Suprapubic skin (tissue), 4 donors: ENCODE results near the gene CAMK1D. TPM values are rescaled to one million over a fixed set of nuclear protein-coding genes. Genes with fewer than 3 reads are reported as not detected.

Experiments used
- DNase-seq, 2 donors: peaks; one replicate each; pipeline ENCODE4 v3.0.0-alpha.2; 2019; ENCODE audit warnings: low spot score in 2 of 2
- H3K27ac ChIP-seq: fragments of 200-600 bp; sonication (generic); one replicate; pipeline ENCODE4 v1.5.1; 2019
- H3K27me3 ChIP-seq: fragments of 200-600 bp; sonication (generic); one replicate; pipeline ENCODE4 v1.5.1; 2019
- H3K36me3 ChIP-seq: fragments of 200-600 bp; sonication (generic); one replicate; pipeline ENCODE4 v1.5.1; 2019
- H3K4me1 ChIP-seq: fragments of 200-600 bp; sonication (generic); one replicate; pipeline ENCODE4 v1.5.1; 2019
- H3K4me3 ChIP-seq: fragments of 200-600 bp; sonication (generic); one replicate; pipeline ENCODE4 v1.5.1; 2019; ENCODE audit warnings: mild to moderate bottlenecking
- H3K9me3 ChIP-seq: fragments of 200-600 bp; sonication (generic); one replicate; pipeline ENCODE4 v1.5.1; 2019
- CTCF ChIP-seq, 2 donors: fragments of 200-600 bp in 1 of 2; fragments of 450-650 bp in 1 of 2; sonication (generic) in 1 of 2; IDR thresholded peaks; one replicate each; pipeline ENCODE4 v1.5.1; 2016 to 2019; ENCODE audit warnings: antibody characterized with exemption in 2 of 2, mild to moderate bottlenecking in 1 of 2, moderate library complexity in 1 of 2
- EP300 ChIP-seq: sonication (generic); formaldehyde crosslinking; IDR thresholded peaks from one replicate; pipeline ENCODE4 v1.6.1; 2017; ENCODE audit warnings: antibody characterized with exemption
- POLR2A ChIP-seq, 2 donors: fragments of 450-650 bp; IDR thresholded peaks; one replicate each; pipeline ENCODE4 v1.6.1; 2017; ENCODE audit warnings: antibody characterized with exemption in 2 of 2, mild to moderate bottlenecking in 2 of 2, moderate library complexity in 2 of 2
- POLR2AphosphoS5 ChIP-seq, 3 donors: sonication (generic); formaldehyde crosslinking; IDR thresholded peaks; one replicate each; pipeline ENCODE4 v1.6.1; 2017; ENCODE audit warnings: antibody characterized with exemption in 3 of 3
- WGBS: methylation state at CpG from one replicate; pipeline ENCODE4 v1.1.5; 2018; 5-methylcytosine and 5-hydroxymethylcytosine counted together
- total RNA-seq, 4 donors: library from RNA; depleted of rRNA; stranded (reverse); fragments of >200 nt; gene quantifications; one replicate each; pipeline ENCODE4 v1.1.0, GENCODE V29; 2016

Gene CAMK1D
- total RNA-seq, 4 donors from 2014 or later = 26.4 to 31.3 (median 30.2) TPM

DNA sequence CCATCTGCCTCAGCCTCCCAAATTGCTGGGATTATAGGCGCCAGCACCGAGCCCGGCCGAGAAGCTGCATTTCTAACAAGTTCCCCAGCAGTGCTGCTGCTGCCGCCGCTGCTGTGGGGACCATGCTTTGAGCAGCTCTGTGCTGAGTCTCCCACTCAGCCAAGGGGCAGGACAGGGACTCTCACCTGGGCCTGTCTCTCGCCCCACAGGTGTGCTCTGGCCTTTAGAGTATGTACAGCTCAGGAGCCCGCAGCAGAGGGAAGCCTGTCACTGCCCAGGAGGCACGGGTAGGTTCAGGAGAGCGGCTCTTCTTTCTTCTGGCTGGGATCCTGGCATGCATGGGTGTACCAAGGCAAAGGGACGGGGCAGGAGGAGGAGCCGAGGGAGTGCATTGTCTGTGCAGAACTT, 130.1 kb downstream of the CAMK1D start:
- TF ChIP-seq CTCF (IDR thresholded peaks at IDR 0.05) (no peak), POLR2A (IDR thresholded peaks at IDR 0.05) (no peak)
- H3K9me3 ChIP-seq = no peaks in the 10 kb centered on the region
- H3K27me3 ChIP-seq = no peaks in the 10 kb centered on the region
- WGBS = 79% methylated on average over 6 of the region's 12 CpGs
- DNase-seq = no peak
- H3K4me3 ChIP-seq = no peak overlapping the region
- H3K4me1 ChIP-seq = peaks cover 7% of the 10 kb centered on the region
- no peaks in the 10 kb centered on the region for H3K36me3 ChIP-seq
- H3K27ac ChIP-seq = no peak overlapping the region

GRCh38 chr10:12479924-12480323, 130.6 kb downstream of the CAMK1D start:
- H3K27ac ChIP-seq = no peak overlapping the region
- peaks cover 9% of the 10 kb centered on the region for H3K4me1 ChIP-seq
- H3K9me3 ChIP-seq = no peaks in the 10 kb centered on the region
- 89% methylated on average over 9 of the region's 9 CpGs for WGBS
- TF ChIP-seq POLR2AphosphoS5 (IDR thresholded peaks at IDR 0.05) (no peak), POLR2A (IDR thresholded peaks at IDR 0.05) (no peak), CTCF (IDR thresholded peaks at IDR 0.05) (no peak), EP300 (no peak)
- H3K4me3 ChIP-seq = no peak overlapping the region
- no peak for DNase-seq
- H3K27me3 ChIP-seq = no peaks in the 10 kb centered on the region
- H3K36me3 ChIP-seq = no peaks in the 10 kb centered on the region

DNA sequence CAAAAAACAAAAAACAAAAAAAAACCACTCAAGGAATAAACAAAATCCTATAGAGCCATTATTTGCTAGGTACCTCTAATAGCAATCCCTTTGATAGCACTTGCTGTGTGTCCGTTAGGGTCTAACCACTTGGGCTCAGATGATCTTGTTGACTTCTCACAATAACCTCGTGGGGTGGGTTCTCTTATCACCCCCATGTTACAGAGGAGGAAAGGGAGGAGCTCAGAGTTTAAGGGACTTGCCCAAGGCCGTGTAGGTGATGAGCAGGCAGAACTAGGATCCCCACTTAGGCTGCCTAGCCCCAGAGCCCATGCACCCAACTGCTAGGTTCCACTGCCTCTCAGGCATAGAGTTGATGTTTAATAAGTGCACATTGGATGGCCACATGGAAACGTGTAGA, 131.1 kb downstream of the CAMK1D start:
- TF ChIP-seq POLR2AphosphoS5 (IDR thresholded peaks at IDR 0.05) = no peak
- TF ChIP-seq EP300 = no peak
- TF ChIP-seq CTCF (IDR thresholded peaks at IDR 0.05) = no peak
- no peak for TF ChIP-seq POLR2A (IDR thresholded peaks at IDR 0.05)
- H3K36me3 ChIP-seq = no peaks in the 10 kb centered on the region
- H3K27ac ChIP-seq = no peak overlapping the region
- no peak overlapping the region for H3K4me3 ChIP-seq
- H3K27me3 ChIP-seq = no peaks in the 10 kb centered on the region
- 91% methylated on average over 4 of the region's 4 CpGs for WGBS
- H3K9me3 ChIP-seq = no peaks in the 10 kb centered on the region
- no peak for DNase-seq
- peaks cover 9% of the 10 kb centered on the region for H3K4me1 ChIP-seq

DNA sequence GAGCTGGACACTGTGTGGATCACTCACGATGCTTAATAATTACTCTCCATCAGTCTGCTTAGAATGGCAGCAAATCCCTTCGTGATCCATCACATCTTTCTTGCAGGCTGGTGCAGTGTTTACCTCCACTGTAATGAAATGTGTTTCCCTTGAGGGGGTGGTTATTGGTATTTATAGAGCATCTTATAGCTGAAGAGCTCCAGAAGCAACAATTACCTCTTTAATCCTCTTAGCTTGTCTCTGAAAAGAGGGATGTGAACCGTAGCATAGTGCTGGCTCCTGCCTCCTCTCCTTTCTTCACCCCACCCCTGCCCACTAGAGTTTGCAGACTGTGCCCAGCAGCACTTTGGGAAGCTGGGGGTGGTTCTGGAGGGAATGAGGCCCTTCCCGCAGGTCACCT, 132.6 kb downstream of the CAMK1D start:
- Histone ChIP-seq H3K4me3 (no peak overlapping the region), H3K36me3 (no peaks in the 10 kb centered on the region), H3K27ac (no peak overlapping the region), H3K4me1 (peaks cover 9% of the 10 kb centered on the region), H3K27me3 (no peaks in the 10 kb centered on the region), H3K9me3 (no peaks in the 10 kb centered on the region)
- 89% methylated on average over 4 of the region's 4 CpGs for WGBS
- no peak for TF ChIP-seq CTCF (IDR thresholded peaks at IDR 0.05)
- no peak for TF ChIP-seq EP300
- TF ChIP-seq POLR2AphosphoS5 (IDR thresholded peaks at IDR 0.05) = no peak
- no peak for TF ChIP-seq POLR2A (IDR thresholded peaks at IDR 0.05)
- no peak for DNase-seq

- Histone ChIP-seq H3K4me1 (peaks cover 9% of the 10 kb centered on the region), H3K36me3 (no peaks in the 10 kb centered on the region), H3K4me3 (no peak overlapping the region), H3K9me3 (no peaks in the 10 kb centered on the region), H3K27me3 (no peaks in the 10 kb centered on the region), H3K27ac (no peak overlapping the region)
- TF ChIP-seq EP300 (no peak), CTCF (IDR thresholded peaks at IDR 0.05) (no peak)
- DNase-seq = no peak
- WGBS = 85% methylated on average over 12 of the region's 12 CpGs
Observed at GRCh38 chr10:12482587-12482986, 133.2 kb downstream of the CAMK1D start.
